ENCODE measurements around the gene CBFA2T2.
"Not testable (repeated sequence)": the region's sequence is repeated elsewhere in the genome, so short reads cannot be mapped to it uniquely, and the experiment has no call there.

Gene CBFA2T2

DNA sequence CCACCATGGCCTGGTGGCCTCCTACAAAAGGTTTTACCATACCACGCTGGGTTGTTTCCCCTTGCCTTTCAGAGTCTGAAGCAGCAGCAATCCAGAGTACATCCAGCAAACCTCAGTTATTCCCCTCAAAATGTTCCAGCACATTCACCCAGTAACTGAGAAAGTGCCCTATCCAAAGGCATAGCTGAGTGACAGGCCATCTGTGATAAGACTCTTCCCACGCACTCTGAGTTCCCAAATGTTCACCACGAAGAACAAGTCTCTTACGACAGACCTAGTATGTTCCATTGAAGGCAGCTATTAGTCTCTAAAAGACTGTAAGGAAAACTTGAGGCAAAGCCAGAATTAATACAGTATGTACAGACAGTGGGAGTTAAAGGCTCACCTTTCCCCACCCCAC is 140.6 kb downstream of the CBFA2T2 start:
- no peak for DNase-seq (ENCODE audit: low read depth)
- H3K4me3 ChIP-seq (ENCODE audit: low read depth, low read length): no peak overlapping the region
- in situ Hi-C loops (cut with HindIII; ENCODE audit: low sequenced_read_pairs): no loop called here
- no peak for TF ChIP-seq CTCF (IDR thresholded peaks at IDR 0.05; ENCODE audit: low read depth, low read length, missing control alignments)

DNA sequence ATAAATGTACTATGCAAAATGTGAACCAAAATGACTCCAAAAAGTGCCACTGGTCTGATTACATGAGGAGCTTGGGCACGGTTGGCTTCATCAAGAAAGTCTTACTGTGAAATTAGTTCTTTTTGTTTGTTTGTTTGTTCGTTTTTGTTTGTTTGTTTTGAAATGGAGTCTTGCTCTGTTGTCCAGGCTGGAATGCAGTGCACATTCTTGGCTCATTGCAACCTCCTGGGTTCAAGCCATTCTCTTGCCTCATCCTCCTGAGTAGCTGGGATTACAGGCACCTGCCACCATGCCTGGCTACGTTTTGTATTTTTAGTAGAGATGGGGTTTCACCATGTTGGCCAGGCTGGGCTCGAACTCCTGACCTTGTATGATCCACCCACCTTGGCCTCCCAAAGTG is 142.0 kb downstream of the CBFA2T2 start:
- DNase-seq (ENCODE audit: low read depth); H3K4me3 ChIP-seq (ENCODE audit: low read depth, low read length); in situ Hi-C loops (cut with HindIII; ENCODE audit: low sequenced_read_pairs): not testable (repeated sequence)

DNA sequence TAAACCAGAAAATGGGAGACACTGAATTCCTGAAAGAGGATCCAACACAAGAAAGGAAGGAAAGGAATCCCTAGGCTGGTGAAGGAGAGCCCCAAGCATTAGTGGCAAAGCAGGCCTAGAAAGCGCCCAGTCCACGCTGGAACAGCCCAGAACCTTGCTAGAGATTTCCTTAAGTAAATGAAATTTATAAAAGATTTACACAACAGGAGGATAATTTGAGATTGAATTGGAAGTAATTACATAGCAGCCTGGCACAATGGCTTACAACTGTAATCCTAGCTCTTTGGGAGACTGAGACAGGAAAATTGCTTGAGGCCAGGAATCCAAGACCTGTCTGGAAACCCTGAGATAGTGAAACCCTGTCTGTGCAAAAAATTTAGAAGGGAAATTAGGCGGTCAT is 145.4 kb downstream of the CBFA2T2 start:
- TF ChIP-seq CTCF (IDR thresholded peaks at IDR 0.05; ENCODE audit: low read depth, low read length, missing control alignments): no peak
- DNase-seq (ENCODE audit: low read depth): no peak
- in situ Hi-C loops (cut with HindIII; ENCODE audit: low sequenced_read_pairs): no loop called here
- H3K4me3 ChIP-seq (ENCODE audit: low read depth, low read length): no peak overlapping the region

- no peak for DNase-seq (ENCODE audit: low read depth)
- no peak overlapping the region for H3K4me3 ChIP-seq (ENCODE audit: low read depth, low read length)
- no peak for TF ChIP-seq CTCF (IDR thresholded peaks at IDR 0.05; ENCODE audit: low read depth, low read length, missing control alignments)
- in situ Hi-C loops (cut with HindIII; ENCODE audit: low sequenced_read_pairs): no loop called here
Measured at GRCh38 chr20:33636776-33637175, 146.9 kb downstream of the CBFA2T2 start.

DNA sequence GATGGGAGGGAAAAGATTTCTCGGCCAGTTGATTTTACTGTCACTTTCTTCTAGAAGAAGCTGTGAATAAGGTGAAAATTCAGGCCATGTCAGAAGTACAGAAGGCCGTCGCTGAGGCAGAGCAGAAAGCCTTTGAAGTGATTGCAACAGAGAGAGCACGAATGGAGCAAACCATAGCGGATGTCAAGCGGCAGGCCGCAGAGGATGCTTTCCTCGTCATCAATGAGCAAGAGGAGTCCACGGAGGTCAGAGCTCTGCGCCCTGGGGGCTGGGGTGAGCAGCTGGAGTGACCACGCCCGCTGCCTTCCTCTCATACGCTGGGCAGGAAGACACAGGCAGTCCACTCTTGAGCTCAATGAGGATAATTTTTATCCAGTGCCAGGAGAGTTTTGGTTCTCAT is 150.4 kb downstream of the CBFA2T2 start:
- TF ChIP-seq CTCF (IDR thresholded peaks at IDR 0.05; ENCODE audit: low read depth, low read length, missing control alignments): no peak
- in situ Hi-C loops (cut with HindIII; ENCODE audit: low sequenced_read_pairs): no loop called here
- H3K4me3 ChIP-seq (ENCODE audit: low read depth, low read length): no peak overlapping the region
- DNase-seq (ENCODE audit: low read depth): no peak

DNA sequence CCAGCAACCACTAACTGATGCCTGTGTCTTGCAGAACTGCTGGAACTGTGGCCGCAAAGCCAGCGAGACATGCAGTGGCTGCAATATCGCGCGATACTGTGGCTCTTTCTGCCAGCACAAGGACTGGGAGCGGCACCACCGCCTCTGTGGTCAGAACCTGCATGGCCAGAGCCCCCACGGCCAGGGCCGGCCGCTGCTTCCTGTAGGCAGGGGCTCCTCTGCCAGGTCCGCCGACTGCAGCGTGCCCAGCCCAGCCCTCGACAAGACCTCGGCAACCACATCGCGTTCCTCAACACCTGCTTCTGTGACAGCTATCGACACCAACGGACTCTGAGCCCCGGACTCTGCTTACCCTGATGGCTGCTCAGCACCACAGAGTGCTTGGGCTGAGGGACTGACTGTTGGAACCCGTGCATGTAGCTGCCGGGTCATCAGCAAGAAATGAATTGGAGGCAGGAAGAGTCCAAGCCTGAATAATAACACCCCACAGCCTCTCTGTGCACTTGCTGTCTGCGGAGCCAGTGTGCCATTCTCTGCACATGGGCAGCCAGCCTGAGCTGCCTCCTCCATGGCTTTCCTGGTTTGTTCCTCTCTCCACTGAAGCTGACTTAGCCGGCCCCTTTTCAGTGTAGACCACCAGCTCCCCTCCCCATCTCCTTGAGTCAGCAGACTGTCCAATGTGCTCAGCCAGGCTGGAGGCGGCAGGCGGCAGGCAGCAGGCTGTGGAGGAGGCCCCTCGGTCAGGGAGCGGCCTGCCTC is 154.6 kb downstream of the CBFA2T2 start:
- no peak overlapping the region for H3K4me3 ChIP-seq (ENCODE audit: low read depth, low read length)
- in situ Hi-C loops (cut with HindIII; ENCODE audit: low sequenced_read_pairs): no loop called here
- TF ChIP-seq CTCF (IDR thresholded peaks at IDR 0.05; ENCODE audit: low read depth, low read length, missing control alignments): no peak
- DNase-seq (ENCODE audit: low read depth): no peak

- no peak overlapping the region for H3K4me3 ChIP-seq (ENCODE audit: low read depth, low read length)
- no peak for DNase-seq (ENCODE audit: low read depth)
- in situ Hi-C loops (cut with HindIII; ENCODE audit: low sequenced_read_pairs): no loop called here
- TF ChIP-seq CTCF (IDR thresholded peaks at IDR 0.05; ENCODE audit: low read depth, low read length, missing control alignments): no peak
Measured at GRCh38 chr20:33645072-33645358, 155.1 kb downstream of the CBFA2T2 start.
